Hepatocyte (in vitro differentiated cells): Measurements from ENCODE around the gene PRKAG2. TPM values are rescaled to one million over a fixed set of nuclear protein-coding genes. Genes with fewer than 3 reads are reported as not detected.

Experiments
- DNase-seq: peaks from one replicate; pipeline ENCODE4 v3.0.0-alpha.2; 2016; ENCODE audit warnings: low spot score
- H2AFZ ChIP-seq: fragments of 200-600 bp; sonication (generic); 2 replicates; pipeline ENCODE4 v1.6.0; 2016; ENCODE audit warnings: antibody characterized with exemption, mild to moderate bottlenecking
- H3K27ac ChIP-seq: fragments of 200-600 bp; sonication (generic); 2 replicates; pipeline ENCODE4 v1.5.1; 2016; ENCODE audit warnings: mild to moderate bottlenecking
- H3K27me3 ChIP-seq: fragments of 200-600 bp; sonication (generic); 2 replicates; pipeline ENCODE4 v1.6.1; 2016
- H3K36me3 ChIP-seq: fragments of 200-600 bp; sonication (generic); replicated peaks from 2 replicates; pipeline ENCODE4 v1.5.1; 2016; ENCODE audit warnings: low read depth; ENCODE audit not compliant: insufficient read depth
- H3K4me1 ChIP-seq: fragments of 200-600 bp; sonication (generic); 2 replicates; pipeline ENCODE4 v1.5.1; 2016; ENCODE audit warnings: mild to moderate bottlenecking, moderate library complexity; ENCODE audit not compliant: insufficient read depth
- H3K4me2 ChIP-seq: fragments of 200-600 bp; sonication (generic); 2 replicates; pipeline ENCODE4 v1.6.0; 2016
- H3K4me3 ChIP-seq: fragments of 200-600 bp; sonication (generic); 2 replicates; pipeline ENCODE4 v1.5.1; 2016; ENCODE audit warnings: mild to moderate bottlenecking
- H3K79me2 ChIP-seq: fragments of 200-600 bp; sonication (generic); 2 replicates; pipeline ENCODE4 v1.6.0; 2017; ENCODE audit warnings: mild to moderate bottlenecking
- H3K9me2 ChIP-seq: fragments of 200-600 bp; sonication (generic); replicated peaks from 2 replicates; pipeline ENCODE4 v1.6.0; 2017; ENCODE audit warnings: mild to moderate bottlenecking; ENCODE audit not compliant: insufficient read depth
- H3K9me3 ChIP-seq: fragments of 200-600 bp; sonication (generic); 2 replicates; pipeline ENCODE4 v1.5.1; 2016; ENCODE audit warnings: low read depth, mild to moderate bottlenecking
- H4K20me1 ChIP-seq: fragments of 200-600 bp; sonication (generic); 2 replicates; pipeline ENCODE4 v1.6.0; 2016; ENCODE audit warnings: mild to moderate bottlenecking; ENCODE audit not compliant: insufficient read depth, poor library complexity, severe bottlenecking
- EZH2 ChIP-seq: fragments of 200-600 bp; sonication (generic); IDR thresholded peaks from 2 replicates; pipeline ENCODE4 v1.6.1; 2016; ENCODE audit warnings: antibody characterized with exemption, mild to moderate bottlenecking, borderline replicate concordance
- EZH2phosphoT487 ChIP-seq: fragments of 200-600 bp; sonication (generic); IDR thresholded peaks from one replicate; pipeline ENCODE4 v1.6.1; 2018; ENCODE audit warnings: antibody characterized with exemption, mild to moderate bottlenecking, low read depth, moderate library complexity; ENCODE audit not compliant: unreplicated experiment, severe bottlenecking
- WGBS: methylation state at CpG from one replicate; pipeline ENCODE4 v1.1.6; 2016; ENCODE audit warnings: low lambda C conversion rate; ENCODE audit errors: missing lambda C conversion rate; 5-methylcytosine and 5-hydroxymethylcytosine counted together
- polyA plus RNA-seq: library from polyadenylated mRNA; unstranded; fragments of >200 nt; fragmentation: Nextera tagmentation; extraction: Ambion mirVana; gene quantifications from 2 replicates; pipeline ENCODE4 v1.2.1, GENCODE V29; 2016
- total RNA-seq: library from RNA; depleted of rRNA; stranded (reverse); fragments of >200 nt; gene quantifications from 2 replicates; pipeline ENCODE4 v1.2.3, GENCODE V29; 2014
- TF ChIP-seq, protein P1 (sequence below): fragments of 200-600 bp; sonication (generic); IDR thresholded peaks from 2 replicates; pipeline ENCODE4 v1.5.1; 2016; ENCODE audit warnings: antibody characterized with exemption, mild to moderate bottlenecking; ENCODE audit not compliant: poor library complexity

Gene PRKAG2
- total and polyA plus RNA-seq, 2 experiments from 2014 or later, result 17.8 to 23.4 TPM

DNA sequence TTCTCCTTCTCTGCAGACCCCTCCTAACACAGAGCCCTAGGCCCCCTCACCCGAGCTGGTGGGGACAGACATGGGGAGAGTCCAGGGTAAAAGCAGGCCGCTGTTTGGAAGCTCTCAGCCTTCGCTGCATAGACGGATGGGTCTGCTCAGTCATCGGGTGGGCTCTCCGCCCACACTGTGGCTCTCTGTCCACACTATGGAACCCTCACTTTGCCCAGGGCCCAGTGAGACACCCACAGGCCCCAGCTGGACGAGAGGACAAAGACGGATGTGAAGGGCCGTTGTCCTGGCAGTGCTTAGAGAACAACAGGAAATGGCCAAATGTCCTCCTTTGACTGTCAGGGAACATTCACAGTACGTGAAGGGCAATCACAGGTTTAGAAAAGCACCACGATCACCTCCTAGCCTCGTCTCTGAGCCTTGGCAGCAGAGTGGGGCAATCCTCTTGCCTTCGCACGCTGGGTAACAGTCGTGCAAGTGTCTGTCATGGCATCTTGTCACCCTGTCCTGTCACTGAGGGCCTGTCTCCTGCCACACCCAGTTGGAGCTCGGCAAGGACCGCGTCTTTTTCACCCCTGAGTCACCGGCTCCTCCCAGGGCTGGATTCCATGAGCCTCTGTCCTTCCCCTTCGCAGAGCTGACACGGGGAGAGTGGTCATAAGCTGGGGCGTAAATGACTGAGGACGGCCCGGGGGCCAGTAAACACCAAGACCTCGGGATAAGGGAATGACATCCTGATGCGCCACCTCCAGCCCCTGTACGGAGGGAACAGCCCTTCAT lies 80.6 kb downstream of the PRKAG2 start:
- Histone ChIP-seq H3K9me2 (no peaks in the 10 kb centered on the region), H3K79me2 (no peaks in the 10 kb centered on the region), H3K27ac (peak overlapping the region; percentile 34), H3K4me1 (no peaks in the 10 kb centered on the region), H4K20me1 (no peaks in the 10 kb centered on the region), H3K27me3 (no peaks in the 10 kb centered on the region), H2AFZ (no peak overlapping the region), H3K4me3 (no peak overlapping the region), H3K36me3 (no peaks in the 10 kb centered on the region), H3K4me2 (no peak overlapping the region), H3K9me3 (no peaks in the 10 kb centered on the region)
- 89% methylated on average over 27 of the region's 27 CpGs for WGBS
- no peak for TF ChIP-seq EZH2
- TF ChIP-seq EZH2phosphoT487, result no peak
- TF ChIP-seq, protein P1, sequence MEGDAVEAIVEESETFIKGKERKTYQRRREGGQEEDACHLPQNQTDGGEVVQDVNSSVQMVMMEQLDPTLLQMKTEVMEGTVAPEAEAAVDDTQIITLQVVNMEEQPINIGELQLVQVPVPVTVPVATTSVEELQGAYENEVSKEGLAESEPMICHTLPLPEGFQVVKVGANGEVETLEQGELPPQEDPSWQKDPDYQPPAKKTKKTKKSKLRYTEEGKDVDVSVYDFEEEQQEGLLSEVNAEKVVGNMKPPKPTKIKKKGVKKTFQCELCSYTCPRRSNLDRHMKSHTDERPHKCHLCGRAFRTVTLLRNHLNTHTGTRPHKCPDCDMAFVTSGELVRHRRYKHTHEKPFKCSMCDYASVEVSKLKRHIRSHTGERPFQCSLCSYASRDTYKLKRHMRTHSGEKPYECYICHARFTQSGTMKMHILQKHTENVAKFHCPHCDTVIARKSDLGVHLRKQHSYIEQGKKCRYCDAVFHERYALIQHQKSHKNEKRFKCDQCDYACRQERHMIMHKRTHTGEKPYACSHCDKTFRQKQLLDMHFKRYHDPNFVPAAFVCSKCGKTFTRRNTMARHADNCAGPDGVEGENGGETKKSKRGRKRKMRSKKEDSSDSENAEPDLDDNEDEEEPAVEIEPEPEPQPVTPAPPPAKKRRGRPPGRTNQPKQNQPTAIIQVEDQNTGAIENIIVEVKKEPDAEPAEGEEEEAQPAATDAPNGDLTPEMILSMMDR, result no peak
- DNase-seq, result peak; percentile 41

DNA sequence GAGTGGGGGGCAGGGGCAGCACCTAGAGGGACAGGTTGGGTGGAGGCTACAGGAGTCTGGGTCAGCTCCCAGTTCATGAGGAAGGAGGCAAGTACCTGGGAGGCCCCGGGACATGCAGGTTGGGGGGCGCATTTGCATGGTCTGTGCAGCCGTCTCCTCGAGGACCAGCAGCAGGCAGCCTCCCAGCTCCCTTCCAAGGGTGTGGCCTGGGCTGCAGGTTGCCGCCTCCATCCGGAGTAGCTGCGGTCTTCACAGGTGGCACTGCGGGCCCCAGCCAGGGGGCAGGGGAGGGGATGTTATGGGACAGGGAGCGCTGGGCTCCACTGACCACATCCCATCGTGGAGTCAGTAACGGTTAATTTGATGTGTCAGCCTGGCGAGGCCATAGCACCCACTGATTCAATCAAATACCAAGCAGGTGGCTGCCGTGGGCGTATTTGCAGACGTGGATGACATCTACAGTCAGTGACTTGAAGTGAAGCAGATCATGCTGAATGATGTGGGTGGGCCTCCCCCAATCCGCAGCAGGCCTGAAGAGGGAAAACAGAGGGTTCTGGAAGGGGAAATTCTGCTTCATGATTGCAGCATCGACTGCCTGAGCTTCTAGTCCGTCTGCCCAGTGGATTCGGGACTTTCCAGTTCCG lies 81.6 kb downstream of the PRKAG2 start:
- H2AFZ ChIP-seq, result no peak overlapping the region

DNA sequence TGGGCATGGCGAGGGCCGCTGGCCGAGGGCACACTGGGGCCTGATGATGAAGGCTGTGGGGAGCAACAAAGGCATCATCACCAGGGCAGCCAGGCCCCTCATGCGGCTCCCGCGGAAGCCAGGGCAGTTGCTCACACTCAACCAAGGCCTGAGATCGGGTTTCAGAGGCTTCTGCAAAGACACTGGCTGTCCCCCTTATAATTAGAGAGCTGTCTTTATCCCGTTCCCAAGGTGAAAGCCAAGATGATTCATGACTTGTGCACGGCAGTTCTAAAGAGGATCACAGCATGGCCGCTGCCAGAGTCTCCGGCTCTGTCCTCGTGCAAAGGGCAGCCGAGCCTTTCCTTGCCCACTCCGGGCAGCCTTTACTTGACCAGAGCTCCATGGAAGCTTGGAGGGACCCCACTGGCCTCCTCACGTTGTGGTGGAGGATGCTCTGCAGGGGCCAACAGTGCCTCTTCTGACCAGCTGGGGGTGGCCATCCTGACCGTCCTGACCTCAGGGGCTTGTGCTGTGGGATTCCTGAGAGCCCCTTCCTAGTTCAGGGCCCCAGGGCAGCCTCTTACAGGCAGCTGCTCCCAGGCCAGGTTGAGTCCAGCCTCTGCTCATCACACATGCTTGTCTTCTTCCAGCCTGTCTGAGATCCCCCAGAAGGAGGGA lies 82.3 kb downstream of the PRKAG2 start:
- no peaks in the 10 kb centered on the region for H3K79me2 ChIP-seq
- WGBS, result 63% methylated on average over 16 of the region's 16 CpGs
- no peak overlapping the region for H3K4me3 ChIP-seq
- no peaks in the 10 kb centered on the region for H3K36me3 ChIP-seq
- no peaks in the 10 kb centered on the region for H3K9me3 ChIP-seq
- no peaks in the 10 kb centered on the region for H3K4me1 ChIP-seq
- no peak for DNase-seq
- no peak for TF ChIP-seq EZH2phosphoT487
- TF ChIP-seq EZH2, result no peak
- TF ChIP-seq, protein P1, result no peak
- H3K27ac ChIP-seq, result no peak overlapping the region
- no peak overlapping the region for H3K4me2 ChIP-seq
- no peak overlapping the region for H2AFZ ChIP-seq
- H3K9me2 ChIP-seq, result no peaks in the 10 kb centered on the region
- H3K27me3 ChIP-seq, result no peaks in the 10 kb centered on the region
- no peaks in the 10 kb centered on the region for H4K20me1 ChIP-seq

More for the DNA sequence above, 81.6 kb downstream of the PRKAG2 start:
- Histone ChIP-seq H3K4me2 (no peak overlapping the region), H3K36me3 (no peaks in the 10 kb centered on the region), H3K27ac (no peak overlapping the region), H3K79me2 (no peaks in the 10 kb centered on the region), H3K9me3 (no peaks in the 10 kb centered on the region), H3K4me1 (no peaks in the 10 kb centered on the region), H3K27me3 (no peaks in the 10 kb centered on the region), H3K9me2 (no peaks in the 10 kb centered on the region), H3K4me3 (no peak overlapping the region), H4K20me1 (no peaks in the 10 kb centered on the region)
- no peak for DNase-seq
- 91% methylated on average over 20 of the region's 20 CpGs for WGBS
- TF ChIP-seq EZH2, result no peak
- TF ChIP-seq, protein P1, result no peak
- no peak for TF ChIP-seq EZH2phosphoT487
